ENCODE data around the gene RGS21.

RGS21 gene

GRCh38 chr1:192316942-192317450 is at the start of gene RGS21:
Gene RGS21, plus strand, starts transcription at chr1:192316992. Its CDS starts 26,045 bp downstream, at chr1:192343037.
- no peak within 1 kb of the TSS for H3K27ac ChIP-seq
- TF ChIP-seq CTCF (conservative IDR thresholded peaks at IDR 0.05) = no peak

- no peak overlapping the region for H3K27ac ChIP-seq
- TF ChIP-seq CTCF (conservative IDR thresholded peaks at IDR 0.05) = no peak
Observed at GRCh38 chr1:192268468-192269052, 48.2 kb upstream of the RGS21 start.

- no peak for TF ChIP-seq CTCF (conservative IDR thresholded peaks at IDR 0.05)
- no peak overlapping the region for H3K27ac ChIP-seq
Observed at GRCh38 chr1:192270398-192270797, 46.4 kb upstream of the RGS21 start.

- TF ChIP-seq CTCF (conservative IDR thresholded peaks at IDR 0.05) = no peak
- H3K27ac ChIP-seq = no peak overlapping the region
Observed at GRCh38 chr1:192272732-192273131, 44.1 kb upstream of the RGS21 start.

- no peak for TF ChIP-seq CTCF (conservative IDR thresholded peaks at IDR 0.05)
- H3K27ac ChIP-seq = no peak overlapping the region
Observed at GRCh38 chr1:192274588-192274987, 42.2 kb upstream of the RGS21 start.

GRCh38 chr1:192277635-192278034 is 39.2 kb upstream of the RGS21 start:
- TF ChIP-seq CTCF (conservative IDR thresholded peaks at IDR 0.05) = no peak
- H3K27ac ChIP-seq = no peak overlapping the region

GRCh38 chr1:192284927-192285326 is 31.9 kb upstream of the RGS21 start:
- H3K27ac ChIP-seq = no peak overlapping the region
- TF ChIP-seq CTCF (conservative IDR thresholded peaks at IDR 0.05) = no peak
